GM19324 (cell line): ENCODE data around the gene MAMSTR.
"Not testable (repeated sequence)": the region's sequence is repeated elsewhere in the genome, so short reads cannot be mapped to it uniquely, and the experiment has no call there.

Experiments
- ATAC-seq: cut with Tn5 transposase; IDR thresholded peaks from one replicate; pipeline ENCODE4 v1.9.1; 2021; ENCODE audit warnings: mild to moderate bottlenecking, moderate library complexity; ENCODE audit not compliant: unreplicated experiment, low FRiP score

MAMSTR gene, protein sequence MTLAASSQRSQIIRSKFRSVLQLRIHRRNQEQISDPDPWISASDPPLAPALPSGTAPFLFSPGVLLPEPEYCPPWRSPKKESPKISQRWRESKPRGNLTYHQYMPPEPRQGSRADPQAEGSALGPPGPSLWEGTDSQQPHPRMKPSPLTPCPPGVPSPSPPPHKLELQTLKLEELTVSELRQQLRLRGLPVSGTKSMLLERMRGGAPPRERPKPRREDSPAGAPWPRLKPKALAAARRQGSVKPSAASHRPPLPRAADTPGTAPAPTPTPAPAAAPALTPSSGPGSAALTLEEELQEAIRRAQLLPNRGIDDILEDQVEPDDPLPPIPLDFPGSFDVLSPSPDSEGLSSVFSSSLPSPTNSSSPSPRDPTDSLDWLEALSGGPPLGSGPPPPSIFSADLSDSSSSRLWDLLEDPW

DNA sequence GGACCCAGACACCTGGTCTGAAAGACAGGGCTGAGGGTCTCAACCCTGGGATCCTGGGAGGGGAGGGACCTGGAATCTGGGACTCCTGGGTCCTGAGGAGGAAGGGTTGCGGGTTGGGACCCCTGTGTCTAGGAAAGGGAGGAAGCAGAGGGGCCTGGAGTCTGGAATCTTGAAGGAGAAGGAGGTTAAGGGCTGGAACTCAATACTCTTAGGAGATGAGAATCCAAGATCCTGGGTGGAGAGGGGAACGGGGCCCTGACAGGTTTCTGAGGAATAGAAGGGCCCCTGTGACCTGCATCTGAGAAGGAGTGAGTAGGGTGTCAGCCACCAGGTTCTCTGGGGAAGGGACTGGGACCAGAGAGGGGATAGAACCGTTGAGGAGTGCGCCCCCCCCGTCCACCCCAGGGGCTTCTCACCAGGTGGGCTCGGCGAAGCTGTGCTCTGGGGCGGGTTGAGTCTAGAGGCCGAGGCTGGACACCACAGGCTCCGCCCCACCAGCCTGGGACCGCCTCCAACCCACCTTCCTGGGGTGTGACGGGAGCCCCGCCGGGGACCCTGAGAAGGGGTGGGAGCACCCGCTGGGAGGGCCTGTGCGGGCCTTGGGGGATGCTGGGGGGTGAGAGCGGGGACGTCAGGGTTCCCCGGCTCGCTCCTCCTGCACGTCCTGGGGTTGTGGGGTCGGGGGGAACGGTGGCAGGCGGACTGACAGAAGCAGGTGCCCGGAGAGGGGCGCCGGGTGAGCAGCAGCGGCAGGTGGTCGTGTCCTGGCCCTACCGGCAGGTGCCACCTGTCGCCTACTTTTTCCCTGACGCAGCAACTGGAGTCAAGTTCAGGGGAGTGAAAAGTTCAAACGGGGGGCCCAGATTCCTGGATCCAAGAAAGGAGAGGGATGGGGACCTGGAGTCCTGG lies at the start of gene MAMSTR:
MAMSTR (minus strand) TSS at position 463 of the 909 bp plus-strand sequence. CDS start 694 bp downstream, outside the sequence.
- ATAC-seq = no peak

DNA sequence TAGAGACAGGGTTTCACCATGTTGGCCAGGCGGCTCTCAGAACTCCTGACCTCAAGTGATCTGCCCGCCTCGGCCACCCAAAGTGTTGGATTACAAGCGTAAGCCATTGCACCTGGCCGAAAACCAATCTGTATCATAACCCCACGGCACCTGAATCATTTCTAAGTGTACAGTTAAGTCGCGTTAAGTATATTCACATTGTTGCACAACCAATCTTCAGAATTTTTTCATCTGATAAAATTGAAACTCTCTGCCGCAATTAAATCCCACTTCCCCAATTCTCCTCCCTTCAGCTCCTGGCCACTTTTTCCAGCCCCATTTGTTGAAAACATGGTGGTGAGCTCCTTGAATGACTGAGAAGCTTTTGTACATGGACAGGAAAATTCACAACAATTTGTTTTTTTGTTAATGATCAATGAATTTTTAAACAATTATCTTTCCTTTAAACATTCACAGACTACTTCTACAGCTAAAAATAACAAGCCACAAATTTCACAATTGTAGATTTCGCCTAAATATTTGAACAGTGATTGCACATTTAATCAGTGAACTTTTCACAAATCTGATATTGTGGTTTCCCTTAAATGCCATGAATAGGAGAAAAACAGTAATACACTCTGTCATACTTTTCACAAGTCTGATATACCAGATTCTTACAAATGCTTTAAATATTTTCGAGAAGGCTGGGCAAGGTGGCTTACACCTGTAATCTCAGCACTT lies 49.6 kb upstream of the MAMSTR start:
- no peak for ATAC-seq

DNA sequence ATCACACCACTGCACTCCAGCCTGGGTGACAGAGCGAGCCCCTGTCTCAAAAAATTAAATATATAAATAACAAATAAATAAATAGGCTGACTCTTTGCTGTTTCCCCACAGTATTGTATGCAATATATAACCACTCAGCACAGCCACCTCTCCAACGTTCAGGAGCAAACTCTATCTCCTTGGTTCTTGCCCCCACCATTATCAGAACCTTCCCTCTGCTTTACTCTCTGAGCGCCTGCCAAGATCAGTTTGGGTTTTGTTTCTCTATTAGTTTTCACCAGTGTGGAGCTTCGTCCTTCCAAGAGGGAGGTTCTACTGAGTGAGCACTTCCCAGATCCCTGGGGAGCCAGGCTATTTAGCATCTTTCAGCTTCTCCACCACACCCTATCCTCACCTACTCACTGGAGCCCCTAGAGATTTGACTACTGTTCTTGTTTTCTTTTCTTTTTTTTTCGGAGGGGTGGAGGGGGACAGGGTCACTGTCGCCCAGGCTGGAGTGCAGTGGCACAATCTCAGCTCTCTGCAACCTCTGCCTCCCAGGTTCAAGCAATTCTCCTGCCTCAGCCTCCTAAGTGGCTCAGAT lies 48.7 kb upstream of the MAMSTR start:
- not testable (repeated sequence) for ATAC-seq

DNA sequence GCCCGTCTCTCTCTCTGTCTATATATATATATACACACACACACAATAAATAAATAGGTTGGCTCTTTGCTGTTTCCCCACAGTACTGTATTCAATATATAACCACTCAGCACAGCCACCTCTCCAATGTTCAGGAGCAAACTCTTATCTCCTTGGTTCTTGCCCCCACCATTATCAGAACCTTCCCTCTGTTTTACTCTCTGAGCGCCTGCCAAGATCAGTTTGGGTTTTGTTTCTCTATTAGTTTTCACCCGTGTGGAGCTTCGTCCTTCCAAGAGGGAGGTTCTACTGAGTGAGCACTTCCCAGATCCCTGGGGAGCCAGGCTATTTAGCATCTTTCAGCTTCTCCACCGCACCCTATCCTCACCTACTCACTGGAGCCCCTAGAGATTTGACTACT lies 46.3 kb upstream of the MAMSTR start:
- ATAC-seq = not testable (repeated sequence)

DNA sequence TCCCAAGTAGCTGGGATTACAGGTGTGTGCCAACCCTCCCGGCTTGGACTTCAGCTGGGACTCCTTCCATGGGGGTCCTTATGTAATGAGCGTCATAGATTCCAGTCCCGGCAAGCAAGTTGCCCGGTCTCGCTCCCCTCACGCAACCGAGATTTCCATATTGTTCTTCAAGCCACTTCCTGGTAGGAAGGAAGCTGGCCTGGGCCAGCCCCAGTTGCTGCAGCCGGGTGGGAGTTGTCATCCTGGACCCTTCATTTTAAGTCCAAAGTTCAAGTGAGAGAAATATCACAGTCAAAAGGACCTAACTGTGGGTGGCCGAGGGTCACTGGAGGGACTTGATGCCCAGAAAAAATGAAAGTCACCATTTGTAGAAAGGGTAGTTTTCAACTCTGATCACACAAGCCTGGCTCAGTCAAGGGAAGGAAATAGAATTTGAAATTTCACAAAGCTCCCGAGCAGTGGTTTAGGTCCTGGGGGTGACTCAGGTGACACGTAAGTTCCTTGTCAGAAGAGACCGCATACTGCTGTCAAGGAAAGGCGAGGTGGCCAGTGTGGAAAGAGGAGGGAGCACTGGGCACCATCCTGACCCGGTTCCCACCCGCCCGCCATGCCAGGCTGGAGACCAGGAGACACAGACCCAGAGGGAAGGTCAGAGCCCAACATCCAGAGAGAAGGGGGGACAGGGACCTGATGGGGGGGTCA lies 41.1 kb upstream of the MAMSTR start:
- ATAC-seq = no peak

DNA sequence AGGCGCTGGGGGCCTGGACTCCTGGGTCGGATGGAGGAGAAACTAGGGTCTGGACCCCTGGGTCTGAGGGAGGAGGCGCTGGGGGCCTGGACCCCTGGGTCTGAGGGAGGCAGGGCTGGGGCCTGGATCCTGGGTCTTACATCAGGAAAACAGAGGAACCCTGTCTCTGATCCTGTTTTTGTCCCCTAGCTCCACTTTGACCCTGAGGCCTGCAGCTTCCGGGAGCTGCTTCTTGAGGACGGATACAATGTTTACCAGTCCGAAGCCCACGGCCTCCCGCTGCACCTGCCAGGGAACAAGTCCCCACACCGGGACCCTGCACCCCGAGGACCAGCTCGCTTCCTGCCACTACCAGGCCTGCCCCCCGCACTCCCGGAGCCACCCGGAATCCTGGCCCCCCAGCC lies 38.2 kb upstream of the MAMSTR start:
- no peak for ATAC-seq

DNA sequence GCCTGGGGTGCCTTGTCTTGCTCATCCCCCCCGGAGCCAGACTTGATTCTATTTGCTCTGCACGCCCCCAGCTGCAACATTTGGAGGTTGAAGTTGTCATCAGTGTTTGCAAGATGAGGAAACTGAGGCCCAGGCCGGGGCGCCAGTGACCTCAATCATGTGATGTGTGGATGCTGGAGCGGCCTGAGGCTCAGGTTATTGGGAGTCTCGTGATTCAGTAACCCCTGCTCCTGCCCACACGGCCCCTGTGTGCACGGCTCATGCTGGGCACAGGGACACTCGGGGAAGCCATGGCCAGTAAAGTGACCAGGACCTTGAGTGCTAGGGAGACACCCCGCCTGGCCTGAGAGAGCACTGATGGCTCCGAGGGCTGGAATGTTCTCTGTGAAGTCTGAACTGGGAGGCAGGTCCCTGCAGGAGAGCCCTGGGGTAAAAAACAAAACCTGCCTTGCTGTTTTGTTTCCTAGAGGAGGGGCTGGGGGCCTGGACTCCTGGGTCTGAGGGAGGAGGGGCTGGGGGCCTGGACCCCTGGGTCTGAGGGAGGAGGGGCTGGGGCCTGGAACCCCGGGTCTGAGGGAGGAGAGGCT lies 37.7 kb upstream of the MAMSTR start:
- no peak for ATAC-seq

DNA sequence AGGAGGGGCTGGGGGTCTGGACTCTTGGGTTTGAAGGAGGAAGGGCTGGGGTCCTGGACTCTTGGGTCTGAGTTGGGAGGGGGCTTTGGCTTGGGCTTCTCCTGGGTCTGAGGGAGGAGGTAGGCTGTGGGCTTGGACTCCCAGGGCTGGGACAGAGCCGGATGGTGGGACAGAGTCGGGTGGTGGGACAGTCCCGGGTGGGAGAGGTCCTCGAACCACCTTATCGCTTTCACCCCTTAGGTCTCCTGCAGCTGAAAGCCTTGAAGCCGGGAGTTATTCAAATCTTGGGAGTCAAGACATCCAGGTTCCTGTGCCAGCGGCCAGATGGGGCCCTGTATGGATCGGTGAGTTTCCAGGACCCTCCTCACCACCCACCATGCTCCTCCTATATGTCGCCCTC lies 37.2 kb upstream of the MAMSTR start:
- no peak for ATAC-seq

DNA sequence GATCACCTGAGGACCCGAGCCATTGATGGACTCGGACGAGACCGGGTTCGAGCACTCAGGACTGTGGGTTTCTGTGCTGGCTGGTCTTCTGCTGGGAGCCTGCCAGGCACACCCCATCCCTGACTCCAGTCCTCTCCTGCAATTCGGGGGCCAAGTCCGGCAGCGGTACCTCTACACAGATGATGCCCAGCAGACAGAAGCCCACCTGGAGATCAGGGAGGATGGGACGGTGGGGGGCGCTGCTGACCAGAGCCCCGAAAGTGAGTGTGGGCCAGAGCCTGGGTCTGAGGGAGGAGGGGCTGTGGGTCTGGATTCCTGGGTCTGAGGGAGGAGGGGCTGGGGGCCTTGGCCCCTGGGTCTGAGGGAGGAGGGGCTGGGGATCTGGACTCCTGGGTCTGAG lies 36.7 kb upstream of the MAMSTR start:
- no peak for ATAC-seq

DNA sequence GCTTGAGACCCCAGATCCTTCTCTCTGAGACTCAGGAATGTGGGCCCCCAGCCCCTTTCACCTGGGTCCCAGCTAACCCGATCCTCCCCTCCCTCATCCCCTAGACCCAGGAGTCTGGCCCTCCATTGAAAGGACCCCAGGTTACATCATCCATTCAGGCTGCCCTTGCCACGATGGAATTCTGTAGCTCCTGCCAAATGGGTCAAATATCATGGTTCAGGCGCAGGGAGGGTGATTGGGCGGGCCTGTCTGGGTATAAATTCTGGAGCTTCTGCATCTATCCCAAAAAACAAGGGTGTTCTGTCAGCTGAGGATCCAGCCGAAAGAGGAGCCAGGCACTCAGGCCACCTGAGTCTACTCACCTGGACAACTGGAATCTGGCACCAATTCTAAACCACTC lies 36.3 kb upstream of the MAMSTR start:
- no peak for ATAC-seq

DNA sequence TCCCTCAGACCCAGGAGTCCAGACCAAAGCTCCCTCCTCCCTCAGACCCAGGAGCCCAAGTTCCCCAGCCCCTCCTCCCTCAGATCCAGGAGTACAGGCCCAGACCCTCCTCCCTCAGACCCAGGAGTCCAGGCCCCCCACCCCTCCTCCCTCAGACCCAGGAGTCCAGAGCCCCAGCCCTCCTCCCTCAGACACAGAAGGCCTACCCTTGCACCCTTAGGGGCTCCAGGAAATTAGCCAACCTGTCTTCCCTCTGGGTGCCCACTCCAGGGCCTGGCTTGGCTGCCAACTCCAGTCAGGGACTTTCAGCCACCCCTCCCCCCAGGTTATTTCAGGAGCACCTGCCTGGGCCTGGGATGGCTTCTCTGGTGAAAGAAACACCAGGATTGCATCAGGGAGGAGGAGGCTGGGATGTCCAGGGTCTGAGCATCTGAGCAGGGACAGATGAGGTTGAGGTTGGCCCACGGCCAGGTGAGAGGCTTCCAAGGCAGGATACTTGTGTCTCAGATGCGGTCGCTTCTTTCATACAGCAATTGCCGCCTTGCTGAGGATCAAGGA lies 35.6 kb upstream of the MAMSTR start, which contains the start of gene FGF21:
FGF21 (plus strand) TSS at position 441 of the 558 bp plus-strand sequence. CDS start 713 bp downstream, outside the sequence.
- ATAC-seq = no peak

DNA sequence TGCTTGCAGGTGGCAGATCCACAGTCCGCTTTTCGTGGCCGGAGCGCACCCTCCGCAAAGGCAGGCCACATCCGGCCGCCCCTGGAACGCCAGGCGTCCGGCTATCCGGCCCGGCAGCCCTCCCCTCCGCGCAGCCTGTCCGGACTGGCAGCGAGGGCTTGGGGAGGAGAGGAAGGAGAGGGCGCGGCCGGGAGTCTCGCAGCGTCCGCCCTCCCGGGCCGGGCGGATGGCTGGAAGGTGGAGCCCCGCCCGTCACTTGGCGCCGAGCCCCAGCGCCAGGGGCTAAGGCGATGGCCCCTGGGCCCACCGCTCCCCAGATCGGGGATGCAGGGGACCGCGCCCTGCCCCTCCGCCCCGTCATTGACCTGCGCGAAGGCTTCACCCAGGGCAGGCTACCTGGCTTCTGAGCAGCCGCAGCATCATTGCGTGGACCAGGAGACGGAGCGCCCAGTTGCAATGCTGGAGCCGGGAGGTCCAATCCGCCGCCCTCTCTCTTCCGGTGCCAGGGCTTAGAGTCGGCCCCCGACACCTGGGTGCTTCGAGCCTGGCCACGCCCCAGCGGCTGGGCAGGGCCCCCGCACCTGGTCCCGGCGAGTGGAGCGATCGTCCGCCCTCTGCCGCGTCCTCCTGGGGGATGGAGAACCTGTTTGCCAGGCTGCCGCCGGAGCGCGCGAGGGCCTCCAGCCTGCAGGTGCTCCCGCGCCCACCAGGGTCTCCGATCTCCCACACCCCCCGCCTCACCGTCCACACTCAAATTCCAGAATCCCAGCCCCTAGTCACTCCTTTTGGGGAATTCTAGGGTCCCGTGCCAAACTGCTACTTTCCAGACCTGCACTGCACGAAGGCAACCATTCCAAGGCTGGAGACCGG lies 33.2 kb upstream of the MAMSTR start, which contains the start of gene FUT1:
FUT1 (minus strand) TSS at position 146 of the 870 bp plus-strand sequence. CDS start 1,360 bp downstream, outside the sequence.
- no peak for ATAC-seq

DNA sequence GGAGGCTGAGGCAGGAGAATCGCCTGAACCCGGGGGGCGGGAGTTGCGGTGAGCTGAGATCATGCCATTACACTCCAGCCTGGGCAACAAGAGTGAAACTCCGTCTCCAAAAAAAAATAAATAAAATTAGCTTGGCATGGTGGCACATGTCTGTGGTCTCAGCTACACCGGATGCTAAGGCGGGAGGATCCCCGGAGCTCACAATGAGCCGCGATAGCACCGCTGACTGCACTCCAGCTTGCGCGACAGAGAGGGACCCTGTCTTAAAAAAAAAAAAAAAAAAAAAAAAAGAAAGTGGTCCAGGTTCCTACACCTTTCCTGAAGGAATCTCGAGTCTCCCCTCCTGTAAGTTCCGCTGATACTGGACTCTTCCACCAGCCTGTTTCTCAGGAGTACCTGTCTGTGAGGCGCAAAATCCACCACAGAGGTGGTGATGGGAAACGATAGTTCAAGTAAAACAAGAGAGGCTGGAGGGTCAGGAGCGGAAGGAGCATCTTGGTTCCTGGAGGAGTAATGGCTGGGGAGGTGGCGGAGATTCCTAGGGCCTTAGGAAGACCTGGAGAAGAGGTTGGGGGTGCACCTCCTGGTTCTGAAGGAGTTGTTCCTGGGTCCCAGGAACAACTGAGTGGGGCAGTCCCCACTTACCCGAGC lies 32.4 kb upstream of the MAMSTR start:
- ATAC-seq = no peak

DNA sequence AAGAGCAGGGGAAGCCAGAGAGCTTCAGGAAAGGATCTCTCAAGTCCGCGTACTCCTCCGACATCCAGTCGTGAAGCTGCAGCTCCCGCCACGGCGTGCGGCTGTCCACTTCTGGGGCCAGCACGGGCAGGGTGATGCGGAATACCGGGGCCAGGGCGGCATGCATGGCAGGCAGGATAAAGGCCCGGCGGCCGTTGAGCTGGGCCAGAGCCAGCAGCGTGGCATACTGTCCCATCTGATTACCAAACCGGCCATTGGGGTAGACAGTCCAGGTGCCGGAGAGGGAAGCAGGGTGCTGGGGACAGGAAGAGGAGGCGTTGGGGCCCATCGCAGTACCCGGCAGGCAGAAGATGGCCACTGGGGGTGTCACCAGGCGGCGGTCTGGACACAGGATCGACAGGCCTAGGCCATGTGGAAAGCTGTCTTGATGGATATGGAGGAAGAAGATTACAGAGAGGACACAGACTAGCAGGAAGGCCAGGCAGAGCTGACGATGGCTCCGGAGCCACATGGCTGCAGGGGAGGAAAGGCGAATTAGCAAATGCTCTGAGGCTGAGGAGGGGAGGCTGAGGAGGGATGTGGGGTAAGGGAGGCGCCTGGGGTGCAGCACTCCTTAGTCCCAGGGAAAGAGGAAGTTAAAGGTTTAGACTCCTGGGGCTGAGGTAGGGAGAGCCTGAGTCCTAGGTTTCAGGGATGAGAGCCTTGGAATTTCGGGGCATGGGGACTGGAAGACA lies 31.4 kb upstream of the MAMSTR start:
- ATAC-seq = no peak

DNA sequence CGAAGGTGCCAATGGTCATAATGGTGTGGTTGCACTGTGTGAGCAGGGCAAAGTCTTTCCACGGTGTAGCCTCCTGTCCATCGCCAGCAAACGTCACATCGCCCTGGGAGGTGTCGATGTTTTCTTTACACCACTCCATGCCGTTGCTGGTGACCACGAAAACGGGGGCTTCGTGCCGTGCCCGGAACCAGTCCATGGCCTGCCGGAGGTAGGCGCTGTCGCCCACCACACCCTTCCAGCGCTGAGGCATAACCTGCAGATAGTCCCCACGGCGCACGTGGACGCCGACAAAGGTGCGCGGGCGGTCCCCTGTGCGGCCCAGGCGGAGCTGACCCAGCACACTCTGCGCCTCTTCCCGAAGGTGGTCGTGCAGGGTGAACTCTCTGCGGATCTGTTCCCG lies 30.8 kb upstream of the MAMSTR start:
- no peak for ATAC-seq

DNA sequence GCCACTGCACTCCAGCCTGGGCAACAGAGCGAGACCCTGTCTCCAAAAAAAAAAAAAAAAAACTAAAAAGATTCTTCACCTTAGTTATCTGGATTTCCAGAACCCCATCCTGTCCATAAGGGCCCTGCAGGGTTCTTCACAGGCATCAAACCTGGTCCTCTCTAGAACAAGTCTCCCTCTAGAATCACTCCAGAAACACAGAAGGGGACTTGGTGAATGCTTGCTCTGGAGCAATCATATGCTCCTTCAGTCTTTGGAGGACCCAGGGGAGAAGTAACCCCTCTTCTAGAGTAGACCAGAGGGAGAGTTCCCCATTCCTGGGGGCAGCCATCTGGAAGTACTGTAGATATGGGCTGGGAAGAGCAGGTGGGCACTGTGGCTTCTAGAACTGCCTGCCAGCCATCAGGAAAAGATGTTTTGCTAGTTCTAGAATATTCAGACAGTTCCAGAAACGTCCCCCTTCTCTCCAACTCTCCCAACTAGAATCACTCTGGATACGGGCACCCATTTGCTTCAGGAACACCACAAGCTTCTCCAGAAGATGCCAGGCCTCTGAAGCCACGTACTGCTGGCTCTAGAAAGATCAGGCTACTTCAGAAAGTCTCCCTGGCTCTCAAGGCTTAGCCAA lies 30.2 kb upstream of the MAMSTR start:
- no peak for ATAC-seq
